COLO668 (cell line): ENCODE data around the gene KRTAP5-6.
"Not testable (repeated sequence)": the region's sequence is repeated elsewhere in the genome, so short reads cannot be mapped to it uniquely, and the experiment has no call there.

Source experiments
- DNase-seq: peaks from one replicate; lab custom pipeline; 2025; ENCODE audit not compliant: unreplicated experiment; lab: John Stamatoyannopoulos, UW

The KRTAP5-6 gene

DNA sequence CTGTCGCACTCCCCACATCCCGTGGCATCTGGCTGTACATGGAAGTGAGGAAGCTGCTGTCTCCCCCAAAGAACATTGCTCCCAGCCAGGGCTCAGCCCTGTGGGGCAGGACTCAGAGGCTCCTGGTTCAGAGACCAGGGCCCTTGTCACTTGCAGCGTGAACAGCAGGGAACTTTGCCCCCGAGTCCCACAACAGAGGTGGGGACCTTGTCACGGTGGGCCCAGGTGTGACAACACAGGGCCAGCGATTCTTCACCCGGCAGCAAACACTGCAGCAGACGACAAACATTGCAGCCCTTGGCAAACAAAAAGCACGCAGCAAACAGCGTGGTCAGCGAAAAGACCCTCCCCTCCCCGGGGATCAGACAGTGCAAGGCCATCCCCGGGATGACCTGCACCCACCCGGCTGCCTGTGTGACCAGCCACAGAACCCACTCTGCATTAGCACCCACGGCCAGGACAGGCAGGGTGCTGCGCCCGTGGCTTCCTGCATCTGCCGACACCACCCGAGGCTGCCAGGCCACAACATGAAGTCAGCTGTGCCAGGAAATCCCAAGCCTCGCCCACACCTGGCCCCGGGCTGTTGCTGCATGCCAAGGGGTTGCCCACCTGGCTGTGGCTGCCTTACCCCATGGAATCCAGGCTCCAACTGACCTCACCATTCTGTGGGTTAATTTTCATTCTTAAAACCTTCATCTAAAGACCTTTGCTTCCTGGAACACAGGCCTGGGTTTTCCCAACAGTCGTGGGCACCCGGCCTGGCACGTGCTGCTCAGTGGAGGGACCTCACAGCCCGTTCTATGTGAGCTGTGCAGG lies 35.3 kb upstream of the KRTAP5-6 start:
- DNase-seq = not testable (repeated sequence)

DNA sequence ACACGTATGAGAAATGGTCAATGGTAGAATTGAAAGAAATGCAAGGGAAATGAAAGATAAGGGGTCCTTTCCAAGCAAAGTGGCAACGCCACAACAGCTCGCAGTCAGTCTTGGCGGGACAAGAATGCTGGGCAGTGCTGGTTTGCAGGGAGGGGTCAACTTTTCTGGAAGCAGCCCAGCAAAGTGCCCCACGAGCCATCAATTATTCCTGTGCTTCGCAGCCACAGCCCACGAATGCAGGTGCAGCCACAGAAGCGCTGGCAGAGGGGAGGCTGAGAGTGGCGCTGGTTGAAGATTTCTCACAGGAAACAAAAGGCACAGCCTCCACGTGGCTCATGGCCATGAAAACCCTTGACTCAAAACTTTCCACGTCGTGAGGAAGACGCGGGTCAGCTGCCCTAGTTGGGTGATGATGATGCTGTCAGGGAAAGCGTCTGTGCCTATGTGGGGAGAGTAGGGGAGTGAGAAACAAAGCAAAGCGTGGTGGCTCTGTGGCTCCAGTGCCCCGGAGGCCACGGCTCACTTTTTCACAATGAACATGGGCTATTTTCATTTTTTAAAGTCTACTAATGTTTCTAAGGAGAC lies 34.2 kb upstream of the KRTAP5-6 start:
- not testable (repeated sequence) for DNase-seq

DNA sequence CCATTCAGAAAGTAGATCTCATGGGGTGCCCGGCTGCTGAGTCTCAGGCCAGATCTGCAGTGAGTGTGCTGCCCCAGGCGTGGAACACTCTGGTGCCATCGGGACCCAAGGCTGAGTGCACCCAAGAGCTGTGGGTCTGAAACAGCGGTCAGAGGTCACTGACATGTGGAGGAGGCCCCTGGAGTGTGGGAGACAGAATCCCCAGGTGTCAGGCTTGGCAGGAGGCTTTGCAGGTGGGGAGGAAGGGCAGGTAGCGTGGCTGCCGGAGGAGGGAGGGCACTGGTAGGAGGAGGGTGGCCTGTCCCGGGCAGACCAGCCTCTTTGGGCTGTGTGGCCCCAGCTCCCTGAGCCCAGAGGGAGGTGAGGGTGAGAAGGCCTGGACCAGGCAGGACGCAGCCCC lies 31.7 kb upstream of the KRTAP5-6 start:
- no peak for DNase-seq

DNA sequence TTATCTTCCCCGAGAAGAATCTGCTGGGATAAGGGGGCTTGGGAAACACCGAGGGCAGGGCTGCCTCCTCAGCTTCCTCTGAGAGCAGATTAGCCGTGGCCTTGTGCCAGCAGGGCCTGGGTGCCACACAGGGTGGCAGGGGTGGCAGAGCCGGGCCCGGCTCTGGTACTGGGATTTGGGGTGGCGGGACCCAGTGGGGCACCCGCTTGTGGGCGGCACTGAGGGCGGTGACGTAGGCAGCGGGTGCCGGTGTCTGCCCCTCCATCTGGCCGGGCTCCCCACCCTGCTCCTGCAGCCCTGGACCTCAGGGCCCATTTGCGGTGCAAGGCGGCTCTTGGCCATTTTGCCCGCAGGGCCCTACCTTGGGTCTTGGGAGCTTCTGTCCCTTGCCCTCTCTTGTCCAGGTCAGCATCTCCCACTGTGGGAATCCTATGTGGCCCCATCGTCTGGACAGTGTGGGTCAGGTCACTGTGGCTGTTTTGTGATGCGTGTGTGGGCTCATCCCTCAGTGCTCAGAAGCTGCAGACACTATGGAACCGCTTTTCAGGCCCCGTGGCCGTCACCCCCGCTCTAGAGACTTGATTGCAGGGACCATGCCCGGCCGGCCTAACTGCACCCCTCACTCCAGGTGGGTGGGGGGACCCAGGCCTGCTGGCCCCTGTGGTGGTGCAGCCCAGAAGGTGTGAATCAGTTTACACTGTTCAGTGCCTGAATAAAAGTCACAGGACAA lies 29.7 kb upstream of the KRTAP5-6 start:
- no peak for DNase-seq

DNA sequence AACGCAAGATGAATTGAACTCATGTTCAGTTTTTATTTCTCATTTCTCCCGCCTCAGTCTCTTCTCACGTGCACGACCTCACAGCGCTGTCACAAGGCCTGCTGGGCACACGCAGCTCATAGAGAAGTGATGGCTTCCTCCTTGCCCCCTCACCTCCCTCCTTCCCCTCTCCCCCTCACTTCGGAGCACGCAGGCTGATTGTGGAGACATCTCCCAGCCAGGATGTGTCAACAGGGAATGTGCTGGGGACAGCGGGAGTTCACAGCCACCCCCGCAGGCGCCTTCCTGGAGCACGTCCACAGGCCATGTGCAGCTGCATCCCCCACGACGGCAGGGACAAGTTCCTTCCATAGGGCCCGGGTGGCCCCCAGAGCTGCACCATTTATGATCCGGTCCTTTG lies 29.1 kb upstream of the KRTAP5-6 start:
- no peak for DNase-seq

DNA sequence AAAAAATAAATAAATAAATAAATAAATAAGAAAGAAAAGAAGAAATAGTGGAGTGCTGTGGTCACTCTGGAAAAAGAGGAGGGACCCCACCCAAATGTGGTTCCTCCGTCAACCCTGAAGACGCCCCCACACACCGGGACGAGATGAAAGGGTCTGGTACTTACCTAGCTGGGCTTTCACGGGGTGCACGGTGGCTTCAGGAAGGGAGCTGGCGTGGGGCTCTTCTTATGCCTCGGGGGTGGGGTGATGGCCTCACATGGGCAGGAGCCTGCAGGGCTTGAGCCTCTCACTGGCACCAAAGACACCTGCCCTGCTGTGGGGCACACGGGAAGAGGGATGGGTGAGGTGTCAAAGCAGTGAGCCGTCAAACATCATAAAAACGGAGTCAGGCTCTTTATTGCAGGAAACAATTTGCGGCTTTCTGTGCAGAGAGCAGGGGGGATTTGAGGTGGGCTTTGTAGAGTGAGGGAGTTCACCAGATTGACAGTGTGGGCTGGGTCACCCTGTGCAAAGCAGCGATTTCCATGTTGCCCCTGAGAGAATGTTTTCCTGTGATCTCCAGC lies 28.0 kb upstream of the KRTAP5-6 start:
- DNase-seq = no peak

DNA sequence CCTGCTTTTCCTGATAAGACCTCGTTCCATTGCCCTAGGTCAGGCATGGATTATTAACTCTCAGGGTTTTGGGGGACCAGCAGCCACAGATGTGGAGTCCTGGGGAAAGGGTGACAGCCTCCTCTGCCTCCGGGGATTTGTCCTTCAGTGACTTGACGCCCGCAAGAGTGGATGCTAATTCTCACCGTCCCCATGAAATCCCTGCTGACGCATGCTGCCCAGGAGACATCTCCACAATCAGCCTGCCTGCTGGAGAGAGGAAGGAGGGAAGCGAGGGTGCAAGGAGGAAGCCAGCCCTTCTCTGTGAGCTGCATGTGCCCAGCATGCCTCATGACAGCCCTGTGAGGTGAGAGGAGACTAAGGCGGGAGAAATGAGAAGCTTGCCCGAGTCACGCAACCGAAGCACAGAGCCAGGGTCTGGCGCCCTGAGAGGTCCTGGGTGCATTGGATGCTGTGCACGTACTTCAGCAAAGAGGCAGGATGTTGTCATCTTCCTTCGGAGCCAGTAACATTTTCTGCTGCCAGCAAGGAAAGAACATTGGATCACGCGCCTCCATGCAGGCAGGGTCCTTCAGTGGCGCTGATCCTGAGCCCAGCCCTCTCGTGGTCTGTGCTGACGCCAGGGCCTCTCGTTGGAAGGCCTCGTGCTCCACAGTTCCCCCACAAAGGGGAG lies 27.3 kb upstream of the KRTAP5-6 start:
- no peak for DNase-seq

DNA sequence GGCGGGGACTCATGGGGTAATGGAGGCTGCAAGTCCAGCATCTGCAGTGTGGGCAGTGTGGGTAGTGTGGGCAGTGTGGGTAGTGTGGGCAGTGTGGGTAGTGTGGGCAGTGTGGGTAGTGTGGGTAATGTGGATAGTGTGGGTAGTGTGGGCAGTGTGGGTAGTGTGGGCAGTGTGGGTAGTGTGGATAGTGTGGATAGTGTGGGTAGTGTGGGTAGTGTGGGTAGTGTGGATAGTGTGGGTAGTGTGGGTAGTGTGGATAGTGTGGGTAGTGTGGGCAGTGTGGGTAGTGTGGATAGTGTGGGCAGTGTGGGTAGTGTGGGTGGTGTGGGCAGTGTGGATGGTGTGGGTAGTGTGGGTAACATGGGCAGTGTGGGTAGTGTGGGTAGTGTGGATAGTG lies 26.5 kb upstream of the KRTAP5-6 start:
- not testable (repeated sequence) for DNase-seq

DNA sequence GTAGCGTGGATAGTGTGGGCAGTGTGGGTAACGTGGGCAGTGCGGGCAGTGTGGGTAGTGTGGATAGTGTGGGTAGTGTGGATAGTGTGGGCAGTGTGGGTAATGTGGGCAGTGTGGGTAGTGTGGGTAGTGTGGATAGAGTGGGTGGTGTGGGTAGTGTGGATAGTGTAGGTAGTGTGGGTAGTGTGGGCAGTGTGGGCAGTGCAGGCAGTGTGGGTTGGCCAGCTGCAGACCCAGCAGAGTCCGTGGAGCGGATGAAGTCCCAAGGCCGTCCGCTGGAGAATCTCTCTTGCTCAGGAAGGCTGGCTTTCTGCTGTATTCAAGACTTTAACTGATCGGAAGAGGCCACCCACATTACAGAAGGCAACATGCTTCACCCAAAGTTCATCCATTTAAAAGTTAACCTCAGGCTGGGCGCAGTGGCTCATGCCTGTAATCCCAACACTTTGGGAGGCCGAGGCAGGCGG lies 26.1 kb upstream of the KRTAP5-6 start:
- no peak for DNase-seq

DNA sequence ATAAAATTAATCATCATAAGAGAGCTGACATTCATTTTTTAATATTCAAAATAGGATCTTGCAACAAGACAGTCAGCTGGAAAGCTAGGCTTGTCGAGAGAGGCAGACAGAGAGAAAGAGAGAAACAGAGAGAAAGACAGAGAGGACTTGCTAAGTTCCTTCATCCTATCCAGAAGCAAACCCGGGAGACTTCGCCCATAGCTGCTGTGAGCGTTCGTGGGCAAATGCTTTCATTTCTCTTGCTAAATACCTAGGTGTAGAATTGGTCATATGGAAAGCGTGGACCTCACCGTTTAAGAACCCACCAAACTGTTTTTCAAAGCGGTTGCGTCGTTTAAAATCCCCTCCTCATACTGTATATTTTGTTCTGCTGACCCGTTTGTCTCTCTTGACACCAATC lies 25.3 kb upstream of the KRTAP5-6 start:
- no peak for DNase-seq

DNA sequence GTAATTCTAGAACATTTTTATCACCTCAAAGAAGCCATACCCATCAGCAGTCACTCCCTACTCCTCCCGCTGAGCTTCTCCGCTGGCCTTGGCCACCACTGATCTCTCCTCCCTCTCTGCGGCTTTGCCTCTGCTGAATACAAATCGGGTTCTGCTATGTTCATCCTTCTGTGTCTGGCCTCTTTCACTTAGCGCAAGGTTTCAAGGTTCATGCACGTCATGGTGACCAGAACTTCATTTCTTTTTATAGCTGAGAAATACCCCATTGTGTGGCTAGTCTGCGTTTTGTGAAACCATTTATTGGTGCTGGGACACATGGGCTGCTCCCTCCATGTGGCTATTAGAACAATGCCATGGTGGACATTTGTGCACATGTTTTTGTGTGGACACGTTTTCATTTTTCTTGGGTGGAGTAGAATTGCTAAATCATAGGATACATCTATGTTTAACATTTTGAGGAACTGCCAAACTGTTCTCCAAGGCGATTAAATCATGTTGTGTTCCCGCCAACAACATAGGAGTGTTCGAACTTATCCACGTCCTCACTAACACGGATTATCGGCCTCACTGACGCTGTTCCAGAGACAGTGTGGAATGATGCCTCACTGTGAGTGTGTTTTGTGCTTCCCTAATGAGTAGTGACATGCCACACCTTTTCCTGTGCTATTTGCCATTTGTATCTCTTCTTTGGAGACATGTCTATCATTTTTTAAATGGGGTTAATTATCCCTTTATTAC lies 24.2 kb upstream of the KRTAP5-6 start:
- no peak for DNase-seq

DNA sequence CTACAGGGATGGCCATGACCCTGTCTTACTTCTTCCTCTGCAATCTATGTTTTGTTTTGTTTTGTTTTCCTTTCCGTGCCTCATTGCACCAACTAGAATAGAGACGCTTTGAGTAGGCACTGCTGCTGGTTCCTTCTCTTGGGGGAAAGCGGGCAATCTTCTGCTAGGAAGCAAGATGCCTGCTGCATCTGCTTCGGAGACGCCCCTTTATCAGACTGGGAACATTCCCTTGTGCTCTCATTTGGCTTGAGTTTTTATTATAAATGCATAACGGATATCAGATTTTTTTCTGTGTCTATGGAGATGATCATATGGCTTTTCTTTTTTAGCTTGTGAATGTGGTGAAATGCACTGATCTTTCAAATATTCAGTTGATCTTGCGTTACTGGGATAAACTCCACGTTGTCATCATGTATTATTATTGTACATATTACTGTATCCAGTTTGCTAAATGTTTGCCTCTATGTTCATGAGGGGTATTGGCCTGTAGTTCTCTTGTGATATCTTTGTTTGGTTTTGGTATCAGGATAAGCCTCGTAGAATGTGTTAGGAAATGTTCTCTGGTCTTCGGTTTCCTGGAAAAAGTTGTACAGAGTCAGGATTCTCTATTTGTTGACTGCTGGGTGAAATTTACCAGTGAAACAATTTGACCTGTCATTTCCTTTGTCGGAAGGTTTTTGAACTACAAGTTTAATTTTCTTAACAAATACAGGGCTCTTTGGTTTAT lies 23.4 kb upstream of the KRTAP5-6 start:
- no peak for DNase-seq

DNA sequence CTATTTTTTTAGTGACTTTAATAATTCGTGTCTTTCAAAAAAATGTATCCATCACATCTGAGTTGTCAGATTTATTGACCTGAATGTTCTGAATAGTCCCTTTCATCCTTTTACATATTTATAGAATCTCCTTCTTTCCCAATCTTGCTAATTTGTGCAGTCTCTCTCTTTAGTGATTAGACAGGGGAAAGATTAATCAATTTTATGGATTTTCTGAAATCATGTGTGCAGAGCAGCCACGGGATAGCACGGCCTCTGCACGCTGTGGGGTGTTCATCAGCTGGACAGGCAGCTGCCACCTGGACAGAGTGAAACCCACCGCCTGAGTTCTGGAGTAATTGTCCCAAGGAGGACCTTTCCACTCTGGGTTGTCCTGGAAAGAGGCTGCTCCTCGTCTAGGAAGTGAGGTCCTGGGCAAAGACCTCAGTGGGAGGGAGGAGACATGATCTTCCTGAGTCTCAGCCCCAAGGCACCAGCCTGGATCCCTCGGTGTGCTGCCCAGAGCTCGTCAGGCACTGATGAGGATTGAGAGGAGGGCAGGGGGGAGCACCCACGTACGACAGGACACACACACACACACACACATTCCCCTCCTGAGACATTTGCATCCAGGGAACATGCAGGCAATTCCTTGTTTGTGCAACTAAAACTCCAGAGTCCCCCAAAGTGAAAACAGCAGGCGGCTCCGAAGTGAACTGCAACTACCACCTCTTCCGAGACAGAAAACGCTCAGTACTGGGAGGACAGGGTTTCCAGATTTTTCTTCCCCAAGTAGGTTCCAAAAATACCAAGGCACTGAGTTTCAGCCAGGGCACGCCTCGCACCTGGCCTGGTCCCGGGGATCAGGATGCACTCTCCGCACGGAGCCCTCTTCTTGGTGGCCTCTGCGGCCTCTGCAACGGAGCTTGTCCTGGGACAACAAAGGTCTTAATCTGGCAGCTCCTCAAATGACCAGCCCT lies 22.5 kb upstream of the KRTAP5-6 start:
- DNase-seq = no peak

DNA sequence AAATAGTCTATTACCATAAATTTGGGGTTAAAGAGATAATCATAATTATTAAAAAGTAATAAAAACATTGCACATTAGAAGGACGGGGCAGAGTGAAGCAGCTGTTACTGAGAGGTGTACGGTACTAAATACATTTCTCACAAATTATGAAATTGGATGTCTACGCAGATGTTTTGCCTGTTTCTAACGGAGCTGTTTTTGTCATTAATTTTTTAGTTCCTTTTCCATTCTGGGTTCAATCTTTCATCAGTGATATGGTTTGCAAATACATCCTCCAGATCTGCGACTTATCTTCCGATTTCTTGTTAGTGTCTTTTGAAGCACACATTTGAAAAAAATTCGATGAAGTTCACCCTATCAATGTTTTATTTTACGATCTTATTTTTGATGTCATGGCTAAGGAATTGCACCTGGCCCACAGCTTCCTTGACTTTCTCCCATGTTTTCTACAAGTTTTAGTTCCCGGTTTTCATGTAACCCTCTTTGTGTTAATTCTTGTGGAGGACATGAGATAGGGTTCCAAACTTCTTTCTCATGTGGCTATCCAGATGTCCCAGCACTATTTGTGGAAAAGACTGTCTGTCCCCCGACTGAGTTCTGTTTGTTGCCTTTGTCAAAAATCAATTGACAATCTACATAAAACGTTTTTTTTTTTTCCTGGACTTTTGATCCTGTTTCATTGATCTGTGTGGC lies 21.3 kb upstream of the KRTAP5-6 start:
- no peak for DNase-seq

DNA sequence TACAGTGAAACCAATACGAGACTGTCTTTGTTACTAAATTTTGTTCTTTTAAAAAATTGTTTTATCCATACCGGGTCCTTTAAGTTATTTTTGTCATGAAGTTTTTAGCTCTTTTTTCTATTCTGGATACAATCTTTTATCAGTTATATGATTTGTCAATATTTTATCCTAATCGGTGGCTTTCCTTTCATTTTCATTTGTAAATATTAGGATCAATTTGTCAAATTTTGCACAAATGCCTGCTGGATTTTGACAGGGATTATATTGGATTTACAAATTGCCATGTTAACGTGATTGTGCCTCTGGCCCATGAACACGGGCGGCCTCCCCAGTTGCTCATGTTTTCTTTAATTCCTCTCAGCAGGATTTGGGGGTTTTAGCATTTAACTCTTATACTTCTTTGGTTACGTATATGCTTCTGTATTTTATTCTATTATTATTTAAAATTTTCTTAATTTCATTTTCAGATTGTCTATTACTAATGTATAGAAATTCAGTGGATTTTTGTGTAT lies 20.7 kb upstream of the KRTAP5-6 start:
- no peak for DNase-seq

DNA sequence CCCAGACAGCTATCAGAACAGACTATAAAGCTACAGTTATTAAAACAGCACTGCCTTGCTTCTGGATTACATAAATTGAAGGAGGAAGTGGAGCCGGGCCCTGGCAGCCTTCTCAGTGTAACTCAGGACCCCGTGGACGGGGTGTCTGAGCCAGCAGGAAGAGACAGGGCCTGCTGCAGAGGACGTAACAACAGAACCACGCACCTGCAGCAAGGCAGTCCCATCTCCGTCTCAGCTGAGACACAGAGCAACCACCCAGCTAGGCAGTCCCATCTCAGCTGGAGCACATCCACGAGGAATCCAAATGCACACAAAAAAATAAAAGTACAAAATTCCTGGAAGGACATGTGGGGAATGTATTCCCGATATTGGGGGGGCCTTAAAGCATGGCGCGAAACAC lies 17.1 kb upstream of the KRTAP5-6 start:
- no peak for DNase-seq

DNA sequence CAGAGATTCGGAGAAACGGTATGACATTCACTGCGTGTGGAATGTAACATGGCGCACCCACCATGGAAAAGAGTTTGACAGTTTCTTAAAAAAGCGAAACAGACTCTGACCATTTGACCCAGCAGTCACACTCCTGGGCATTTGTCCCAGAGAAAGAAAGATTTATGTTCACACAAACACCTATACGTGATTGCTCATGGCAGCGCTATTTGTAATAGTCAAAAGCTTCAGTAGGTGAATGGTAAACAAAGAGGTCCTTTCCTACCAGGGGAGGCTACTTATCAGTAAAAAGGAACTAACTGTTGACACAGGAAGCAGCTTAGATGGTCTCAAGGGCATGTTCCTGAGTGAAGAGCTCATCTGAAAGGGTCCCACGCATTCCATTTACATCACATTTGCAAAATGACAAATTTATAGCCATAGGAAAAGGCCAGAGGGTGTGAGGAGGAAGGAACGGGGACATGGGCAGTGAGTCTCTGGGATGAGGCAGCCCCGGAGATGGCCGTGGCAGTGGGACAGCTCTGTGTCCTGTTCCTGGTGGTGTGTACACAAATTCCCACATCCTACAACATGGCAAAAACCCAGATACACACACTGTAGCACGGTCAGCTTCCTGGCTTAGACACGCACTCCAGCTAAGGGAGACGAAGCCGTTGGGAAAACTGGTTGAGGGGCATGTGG lies 14.6 kb upstream of the KRTAP5-6 start:
- DNase-seq = no peak
